GM20000 (cell line): ENCODE measurements around the gene OR8A1.
"Not testable (repeated sequence)": the region's sequence is repeated elsewhere in the genome, so short reads cannot be mapped to it uniquely, and the experiment has no call there.

Experiments
- DNase-seq: peaks from one replicate; pipeline ENCODE4 v3.0.0; 2012; ENCODE audit warnings: low spot score
- CTCF ChIP-seq: IDR thresholded peaks from 2 replicates; pipeline ENCODE4 v1.5.1; 2012; ENCODE audit warnings: mild to moderate bottlenecking, control low read depth; ENCODE audit errors: extremely low read depth, missing control alignments

Gene OR8A1

GRCh38 chr11:124591430-124591829 is 21.6 kb downstream of the OR8A1 start:
- TF ChIP-seq CTCF, result no peak
- no peak for DNase-seq

GRCh38 chr11:124592627-124593026 is 22.8 kb downstream of the OR8A1 start:
- DNase-seq, result no peak
- no peak for TF ChIP-seq CTCF

- TF ChIP-seq CTCF, result no peak
- DNase-seq, result no peak
Observed at GRCh38 chr11:124595302-124595701, 25.5 kb downstream of the OR8A1 start.

GRCh38 chr11:124597626-124598025 is 27.8 kb downstream of the OR8A1 start:
- DNase-seq, result no peak
- TF ChIP-seq CTCF, result no peak

DNA sequence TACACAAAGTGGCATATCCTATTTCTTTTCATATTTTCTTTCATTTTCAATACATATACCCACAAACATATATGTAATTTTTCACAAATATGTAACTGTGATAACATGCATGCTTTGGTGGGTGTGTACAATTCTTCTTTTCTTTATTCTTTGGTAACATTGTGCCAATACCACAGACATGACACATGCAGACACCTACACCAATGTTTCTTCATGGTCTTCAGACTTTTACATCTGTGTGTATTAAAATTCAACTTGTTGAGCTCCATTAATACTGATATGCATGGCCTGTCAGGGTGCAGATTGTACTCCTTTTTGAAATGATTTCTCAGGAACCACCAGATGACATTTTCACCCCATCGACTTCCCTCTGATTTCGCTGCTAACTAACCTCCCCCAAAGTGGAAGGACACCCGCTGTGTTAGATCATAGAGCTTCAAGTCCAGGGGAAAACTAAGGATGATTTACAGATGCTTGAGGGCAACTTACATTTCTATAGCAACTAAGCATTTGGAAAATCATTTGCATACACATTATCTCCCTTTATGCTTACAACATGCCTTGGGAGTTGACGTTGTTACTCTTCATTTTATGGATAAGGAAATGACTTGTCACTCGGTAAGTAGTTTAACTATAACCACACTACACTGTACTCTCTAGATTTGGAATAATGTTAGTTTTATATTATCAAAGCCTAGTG is 31.0 kb downstream of the OR8A1 start:
- no peak for TF ChIP-seq CTCF
- no peak for DNase-seq

GRCh38 chr11:124602193-124602592 is 32.4 kb downstream of the OR8A1 start:
- DNase-seq, result no peak
- TF ChIP-seq CTCF, result no peak

DNA sequence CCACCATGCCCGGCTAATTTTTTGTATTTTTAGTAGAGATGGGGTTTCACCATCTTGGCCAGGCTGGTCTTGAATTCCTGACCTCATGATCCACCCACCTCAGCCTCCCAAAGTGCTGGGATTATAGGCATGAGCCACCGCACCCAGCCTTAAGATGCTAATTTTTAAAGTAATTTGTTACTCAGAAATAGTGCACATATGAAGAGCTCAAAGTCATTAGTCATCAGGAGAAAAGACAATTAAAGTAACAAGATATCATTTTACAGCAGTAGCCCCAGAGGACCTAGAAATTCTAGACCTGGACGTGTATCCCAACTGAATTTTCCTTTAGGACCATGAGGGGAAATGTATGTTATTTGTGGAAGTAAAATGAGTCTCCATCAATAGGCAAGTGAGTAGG is 32.9 kb downstream of the OR8A1 start:
- DNase-seq, result not testable (repeated sequence)

- TF ChIP-seq CTCF, result no peak
- no peak for DNase-seq
Observed at GRCh38 chr11:124605719-124606118, 35.9 kb downstream of the OR8A1 start.
